HepG2 (cell line): Measurements from ENCODE around the gene BAIAP2L2. TPM values are rescaled to one million over a fixed set of nuclear protein-coding genes. Genes with fewer than 3 reads are reported as not detected.

Source experiments
- ATAC-seq: fragments of 200-7000 bp; cut with Tn5 transposase; 3 replicates; pipeline ENCODE4 v1.9.1; 2020; ENCODE audit warnings: mild to moderate bottlenecking, moderate library complexity
- BruUV-seq: library from RNA; stranded (reverse); fragments of 400-500 nt; replicated peaks from 2 replicates; lab custom pipeline; 2021; lab: Mats Ljungman, UMichigan
- CTCF ChIA-PET: fragments of 300-600 bp; formaldehyde crosslinking; extraction: SDS; loops from one replicate; lab custom pipeline; 2021; ENCODE audit warnings: low total read pairs, inconsistent platforms, low intra/inter-chr PET ratio; lab: Yijun Ruan, JAX
- POLR2A ChIA-PET: fragments of 350-600 bp; sonication (Branson Sonifier 250); formaldehyde crosslinking; loops from one replicate; lab custom pipeline; 2020; ENCODE audit warnings: antibody characterized with exemption, inconsistent platforms; lab: Yijun Ruan, JAX
- DNase-seq: peaks from one replicate; pipeline ENCODE4 v3.0.0-alpha.2; 2015; ENCODE audit warnings: low spot score
- FAIRE-seq: peaks from 3 replicates; lab custom pipeline; 2011; peaks lifted over from hg19 to GRCh38; lab: Jason Lieb, UNC
- H2AFZ ChIP-seq: one replicate; pipeline ENCODE4 v1.6.1; 2011; ENCODE audit warnings: low read length, inconsistent platforms
- H3K27ac ChIP-seq: fragments of 300-600 bp; 3 replicates; pipeline ENCODE4 v1.8.0; 2011; ENCODE audit warnings: mixed run types, mild to moderate bottlenecking, mixed read lengths, low read length, inconsistent platforms; ENCODE audit not compliant: insufficient read depth; ENCODE audit errors: extremely low read length
- H3K27me3 ChIP-seq, 2 experiments: fragments of 200-600 bp in 1 of 2; 2 replicates in 1 of 2; 3 replicates in 1 of 2; pipeline versions ENCODE4 v1.6.0 to v1.8.0; 2011; ENCODE audit warnings: low read length in 2 of 2, mild to moderate bottlenecking in 2 of 2, moderate library complexity in 2 of 2, inconsistent platforms in 1 of 2; ENCODE audit not compliant: insufficient read depth in 2 of 2, control insufficient read depth in 1 of 2
- H3K36me3 ChIP-seq, 2 experiments: fragments of 200-600 bp in 1 of 2; replicated peaks in 1 of 2; 2 replicates in 1 of 2; 3 replicates in 1 of 2; pipeline versions ENCODE4 v1.5.1 to v1.8.0; 2011; ENCODE audit warnings: low read length in 2 of 2, inconsistent platforms in 1 of 2; ENCODE audit not compliant: insufficient read depth in 2 of 2, control insufficient read depth in 1 of 2
- H3K4me1 ChIP-seq: 2 replicates; pipeline ENCODE4 v1.5.1; 2012; ENCODE audit warnings: low read length, inconsistent platforms; ENCODE audit not compliant: insufficient read depth
- H3K4me2 ChIP-seq: 2 replicates; pipeline ENCODE4 v1.6.0; 2011; ENCODE audit warnings: low read depth, low read length, inconsistent platforms
- H3K4me3 ChIP-seq, 3 experiments: fragments of 200-600 bp in 1 of 3; sonication (generic), shearing (Covaris generic) in 1 of 3; replicated peaks in 1 of 3; 2 replicates each; pipeline ENCODE4 v1.5.1; 2011 to 2016; ENCODE audit warnings: low read length in 3 of 3, inconsistent platforms in 2 of 3, low read depth in 2 of 3, mild to moderate bottlenecking in 2 of 3, control low read depth in 1 of 3, mixed read lengths in 1 of 3; ENCODE audit not compliant: insufficient read depth in 1 of 3
- H3K79me2 ChIP-seq: one replicate; pipeline ENCODE4 v1.6.1; 2011; ENCODE audit warnings: low read length, inconsistent platforms; ENCODE audit not compliant: insufficient read depth
- H3K9ac ChIP-seq: 2 replicates; pipeline ENCODE4 v1.6.0; 2011; ENCODE audit warnings: mild to moderate bottlenecking, low read depth, low read length, inconsistent platforms; ENCODE audit not compliant: insufficient read depth
- H3K9me3 ChIP-seq: 2 replicates; pipeline ENCODE4 v1.5.1; 2012; ENCODE audit warnings: mild to moderate bottlenecking, low read length
- H4K20me1 ChIP-seq: 2 replicates; pipeline ENCODE4 v1.6.0; 2011; ENCODE audit warnings: inconsistent platforms, mild to moderate bottlenecking, low read length, moderate library complexity; ENCODE audit not compliant: insufficient read depth
- ADNP ChIP-seq: sonication (generic); formaldehyde crosslinking; IDR thresholded peaks from 2 replicates; pipeline ENCODE4 v1.4.0; 2020; ENCODE audit warnings: missing genetic modification reagents
- MNT ChIP-seq: fragments of 450-650 bp; IDR thresholded peaks from 2 replicates; pipeline ENCODE4 v1.6.1; 2016
- MYNN ChIP-seq: sonication (generic); formaldehyde crosslinking; IDR thresholded peaks from 2 replicates; pipeline ENCODE4 v1.4.0; 2020; ENCODE audit warnings: mild to moderate bottlenecking, low read depth, missing genetic modification reagents
- NCOR1 ChIP-seq: fragments of 200-600 bp; sonication (generic); IDR thresholded peaks from 2 replicates; pipeline ENCODE4 v1.7.0; 2017; ENCODE audit warnings: antibody characterized with exemption, low read length, borderline replicate concordance
- PHF5A ChIP-seq: IDR thresholded peaks from one replicate; pipeline ENCODE4 v1.6.1; 2018; ENCODE audit warnings: low read depth, missing genetic modification reagents; ENCODE audit not compliant: unreplicated experiment
- ZBTB2 ChIP-seq: sonication (generic); formaldehyde crosslinking; IDR thresholded peaks from 2 replicates; pipeline ENCODE4 v1.8.0; 2022; ENCODE audit warnings: low read depth, missing genetic modification reagents
- ZNF33A ChIP-seq: sonication (generic); formaldehyde crosslinking; IDR thresholded peaks from 2 replicates; pipeline ENCODE4 v1.5.1; 2020; ENCODE audit warnings: missing genetic modification reagents, mild to moderate bottlenecking, moderate library complexity, borderline replicate concordance
- ZNF430 ChIP-seq: sonication (generic); formaldehyde crosslinking; IDR thresholded peaks from 2 replicates; pipeline ENCODE4 v1.9.0; 2021; ENCODE audit warnings: mild to moderate bottlenecking, missing genetic modification reagents
- ZNF75D ChIP-seq: sonication (generic); formaldehyde crosslinking; IDR thresholded peaks from 2 replicates; pipeline ENCODE4 v1.8.1; 2023; ENCODE audit warnings: missing genetic modification reagents, mild to moderate bottlenecking, borderline replicate concordance
- WGBS: methylation state at CpG from one replicate; pipeline ENCODE4 v1.1.6; 2017; ENCODE audit warnings: low lambda C conversion rate; 5-methylcytosine and 5-hydroxymethylcytosine counted together
- in situ Hi-C: cut with HindIII; loops from 2 replicates; pipeline ENCODE4 v1.10.0; 2017; ENCODE audit warnings: low pct_unique_long_range_greater_than_20kb; ENCODE audit not compliant: extremely low pct_ligation_motif_present
- intact Hi-C: fragments of 100-400 bp; cut with micrococcal nuclease; formaldehyde crosslinking; loops from one replicate; pipeline ENCODE4 v1.10.0; 2022; ENCODE audit not compliant: unreplicated experiment
- polyA plus RNA-seq, 8 experiments: library from polyadenylated mRNA; depleted of rRNA in 3 of 8; stranded (reverse) in 7 of 8; unstranded in 1 of 8; fragments of >200 nt; fragmentation: Illumina TruSeq in 4 of 8; extraction: Trizol in 4 of 8; gene quantifications; 2 replicates each; pipeline versions ENCODE4 v1.2.1 to v1.2.3, GENCODE V29; 2011 to 2016; ENCODE audit warnings: low read depth in 4 of 8, missing spikeins in 1 of 8, mixed read lengths in 1 of 8; ENCODE audit not compliant: insufficient read depth in 1 of 8
- total RNA-seq, 5 experiments: library from RNA; depleted of rRNA; stranded (reverse); fragments of >200 nt; fragmentation: Illumina TruSeq; extraction: Trizol; gene quantifications; 2 replicates each; pipeline ENCODE4 v1.2.3, GENCODE V29; 2016; ENCODE audit warnings: low read depth in 1 of 5

The BAIAP2L2 gene
- total and polyA plus RNA-seq, 2 of the 13 experiments (the other 11 are each of a cell fraction or from before 2014, with no cell fraction given): 4.4 to 7.5 TPM

- TF ChIP-seq ZBTB2 (CRISPR knock-in tag) (no peak), ZNF430 (CRISPR knock-in tag) (no peak), ZNF75D (no peak), MYNN (CRISPR knock-in tag) (no peak)
These were observed 74.0 kb downstream of the BAIAP2L2 start (continued) for GRCh38 chr22:38036392-38037062.

- Histone ChIP-seq H3K36me3 (no peaks in the 10 kb centered on the region), H3K9me3 (no peaks in the 10 kb centered on the region), H3K4me2 (no peak overlapping the region), H3K27me3 (peaks cover 1 to 29% of the 10 kb centered on the region in 2 experiments; a peak in 3 of 5 replicates), H4K20me1 (no peaks in the 10 kb centered on the region), H3K27ac (no peak overlapping the region), H3K4me3 (no peak overlapping the region), H3K79me2 (no peaks in the 10 kb centered on the region), H3K4me1 (peaks cover 80% of the 10 kb centered on the region), H2AFZ (no peak overlapping the region), H3K9ac (no peak overlapping the region)
- CTCF ChIA-PET: no interaction called here
- WGBS: 28% methylated on average over 8 of the region's 9 CpGs
- FAIRE-seq (no peak), ATAC-seq (no peak), DNase-seq (no peak)
- intact Hi-C loops: no loop called here
- in situ Hi-C loops: no loop called here
- BruUV-seq: no TSS peak
- TF ChIP-seq NCOR1 (no peak), ADNP (no peak), MNT (no peak), ZNF33A (CRISPR knock-in tag) (no peak), PHF5A (CRISPR knock-in tag) (no peak)
- POLR2A ChIA-PET: no interaction called here
These were observed 75.0 kb downstream of the BAIAP2L2 start for GRCh38 chr22:38035530-38035885.

Other genes with a start within 250 kb of the BAIAP2L2 start
- gene MICALL1, start 204.4 kb downstream of the BAIAP2L2 start, total RNA-seq (2016; rRNA removed; fragmentation: Illumina TruSeq; extraction: Trizol): 10.2 and 10.6 TPM in 2 replicates
- 7.6 and 10.2 TPM in 2 replicates for gene MICALL1, start 204.4 kb downstream of the BAIAP2L2 start, polyA plus RNA-seq (2011; rRNA removed)
- 0.24 and 0.32 TPM in 2 replicates for gene C22orf23, start 157.1 kb downstream of the BAIAP2L2 start, total RNA-seq (2016; rRNA removed; fragmentation: Illumina TruSeq; extraction: Trizol)
- 0.21 and 0.24 TPM in 2 replicates for gene C22orf23, start 157.1 kb downstream of the BAIAP2L2 start, polyA plus RNA-seq (2011; rRNA removed)
- 135 and 147 TPM in 2 replicates for gene POLR2F, start 157.0 kb downstream of the BAIAP2L2 start, total RNA-seq (2016; rRNA removed; fragmentation: Illumina TruSeq; extraction: Trizol)
- gene POLR2F, start 157.0 kb downstream of the BAIAP2L2 start, polyA plus RNA-seq (2011; rRNA removed): 136 and 158 TPM in 2 replicates
- gene SOX10, start 126.1 kb downstream of the BAIAP2L2 start, total RNA-seq (2016; rRNA removed; fragmentation: Illumina TruSeq; extraction: Trizol): not detected in 2 replicates
- gene SOX10, start 126.1 kb downstream of the BAIAP2L2 start, polyA plus RNA-seq (2011; rRNA removed): not detected in 2 replicates
- 16.0 and 19.3 TPM in 2 replicates for gene PICK1, start 53.3 kb downstream of the BAIAP2L2 start, total RNA-seq (2016; rRNA removed; fragmentation: Illumina TruSeq; extraction: Trizol)
- 25.3 and 28.9 TPM in 2 replicates for gene PICK1, start 53.3 kb downstream of the BAIAP2L2 start, polyA plus RNA-seq (2011; rRNA removed)
- gene SLC16A8, start 26.5 kb downstream of the BAIAP2L2 start, total RNA-seq (2016; rRNA removed; fragmentation: Illumina TruSeq; extraction: Trizol): not detected in 2 replicates
- not detected in 2 replicates for gene SLC16A8, start 26.5 kb downstream of the BAIAP2L2 start, polyA plus RNA-seq (2011; rRNA removed)
- gene PLA2G6, start 71.1 kb upstream of the BAIAP2L2 start, total RNA-seq (2016; rRNA removed; fragmentation: Illumina TruSeq; extraction: Trizol): 1.8 and 4.8 TPM in 2 replicates
- 11.5 and 12.3 TPM in 2 replicates for gene PLA2G6, start 71.1 kb upstream of the BAIAP2L2 start, polyA plus RNA-seq (2011; rRNA removed)
- 3.1 and 5.4 TPM in 2 replicates for gene MAFF, start 91.3 kb upstream of the BAIAP2L2 start, total RNA-seq (2016; rRNA removed; fragmentation: Illumina TruSeq; extraction: Trizol)
- gene MAFF, start 91.3 kb upstream of the BAIAP2L2 start, polyA plus RNA-seq (2011; rRNA removed): 14.3 and 17.1 TPM in 2 replicates
- gene TMEM184B, start 162.3 kb upstream of the BAIAP2L2 start, total RNA-seq (2016; rRNA removed; fragmentation: Illumina TruSeq; extraction: Trizol): 11.8 and 15.9 TPM in 2 replicates
- gene TMEM184B, start 162.3 kb upstream of the BAIAP2L2 start, polyA plus RNA-seq (2011; rRNA removed): 16.0 and 16.4 TPM in 2 replicates
- gene CSNK1E, start 206.7 kb upstream of the BAIAP2L2 start, total RNA-seq (2016; rRNA removed; fragmentation: Illumina TruSeq; extraction: Trizol): 19.8 and 34.7 TPM in 2 replicates
- gene CSNK1E, start 206.7 kb upstream of the BAIAP2L2 start, polyA plus RNA-seq (2011; rRNA removed): 129 and 152 TPM in 2 replicates